HL-60/S4 (cell line): ENCODE data around the gene GMDS.
"Not testable (repeated sequence)": the region's sequence is repeated elsewhere in the genome, so short reads cannot be mapped to it uniquely, and the experiment has no call there.

ENCODE experiments used
- in situ Hi-C: fragments of 300-500 bp; cut with MboI; formaldehyde crosslinking; loops from 2 replicates; pipeline ENCODE4 v1.14.3; 2022; ENCODE audit warnings: low sequenced_read_pairs

Gene GMDS

GRCh38 chr6:1849691-1850090, 395.7 kb downstream of the GMDS start:
- in situ Hi-C loops = no loop called here

GRCh38 chr6:1848752-1849151, 396.7 kb downstream of the GMDS start:
- in situ Hi-C loops = no loop called here

- in situ Hi-C loops = no loop called here
Measured at GRCh38 chr6:1846611-1847010, 398.8 kb downstream of the GMDS start.

GRCh38 chr6:1845543-1845942, 399.9 kb downstream of the GMDS start:
- in situ Hi-C loops = not testable (repeated sequence)

GRCh38 chr6:1842334-1842733, 403.1 kb downstream of the GMDS start:
- in situ Hi-C loops = no loop called here

GRCh38 chr6:1841136-1841535, 404.3 kb downstream of the GMDS start:
- in situ Hi-C loops = no loop called here

- in situ Hi-C loops = no loop called here
Measured at GRCh38 chr6:1840491-1841121, 404.8 kb downstream of the GMDS start.

- in situ Hi-C loops = no loop called here
Measured at GRCh38 chr6:1839361-1839760, 406.0 kb downstream of the GMDS start.

- in situ Hi-C loops = no loop called here
Measured at GRCh38 chr6:1838604-1839213, 406.7 kb downstream of the GMDS start.

- in situ Hi-C loops = no loop called here
Measured at GRCh38 chr6:1837826-1838225, 407.6 kb downstream of the GMDS start.

GRCh38 chr6:1836690-1837089, 408.7 kb downstream of the GMDS start:
- in situ Hi-C loops = no loop called here

GRCh38 chr6:1834646-1835516, 410.5 kb downstream of the GMDS start:
- in situ Hi-C loops = no loop called here

- in situ Hi-C loops = no loop called here
Measured at GRCh38 chr6:1834207-1834606, 411.2 kb downstream of the GMDS start.

GRCh38 chr6:1832844-1833787, 412.3 kb downstream of the GMDS start:
- in situ Hi-C loops = no loop called here

- in situ Hi-C loops = no loop called here
Measured at GRCh38 chr6:1832358-1832757, 413.0 kb downstream of the GMDS start.

GRCh38 chr6:1827984-1828793, 417.2 kb downstream of the GMDS start:
- in situ Hi-C loops = no loop called here

GRCh38 chr6:1825926-1826325, 419.5 kb downstream of the GMDS start:
- in situ Hi-C loops = no loop called here

- in situ Hi-C loops = no loop called here
Measured at GRCh38 chr6:1825277-1825676, 420.1 kb downstream of the GMDS start.

- in situ Hi-C loops = no loop called here
Measured at GRCh38 chr6:1821513-1822183, 423.8 kb downstream of the GMDS start.

GRCh38 chr6:1821164-1821512, 424.3 kb downstream of the GMDS start:
- in situ Hi-C loops = no loop called here
